Right lobe of liver (tissue), 4 donors: ENCODE measurements around the gene TIMM17B.

Source experiments
- CTCF ChIP-seq, 4 donors: fragments of 200-600 bp in 3 of 4; fragments of 450-650 bp in 1 of 4; IDR thresholded peaks; one replicate each; pipeline versions ENCODE4 v1.5.1 to v1.8.0; 2016 to 2022; ENCODE audit warnings: antibody characterized with exemption in 4 of 4, mild to moderate bottlenecking in 2 of 4
- POLR2A ChIP-seq: fragments of 450-650 bp; IDR thresholded peaks from one replicate; pipeline ENCODE4 v1.6.1; 2017; ENCODE audit warnings: antibody characterized with exemption, mild to moderate bottlenecking
- donor health status: DM: no; HTN: no; CAD: no.
- donor health status: DM: no; HTN: no; CAD: no.
- donor health status: DM: no; HTN: yes; CAD: no.

GRCh38 chrX:48902135-48902534 lies 4.6 kb upstream of the TIMM17B start:
- TF ChIP-seq POLR2A = no peak
- TF ChIP-seq CTCF (IDR thresholded peaks at IDR 0.05) = no peak
